IPS DF 6.9 (cell line): ENCODE data around the gene EXOC4.

Source experiments
- DNase-seq: peaks from one replicate; pipeline ENCODE4 v3.0.0-alpha.2; 2013; ENCODE audit warnings: low read depth, low spot score
- H3K27ac ChIP-seq: one replicate; pipeline ENCODE4 v1.5.1; 2013; ENCODE audit warnings: low read length, control low read depth
- H3K27me3 ChIP-seq: 2 replicates; pipeline ENCODE4 v1.6.1; 2013; ENCODE audit warnings: mild to moderate bottlenecking, low read length; ENCODE audit not compliant: control insufficient read depth, insufficient read depth
- H3K36me3 ChIP-seq: 2 replicates; pipeline ENCODE4 v1.6.1; 2013; ENCODE audit warnings: low read length; ENCODE audit not compliant: control insufficient read depth, insufficient read depth
- H3K4me1 ChIP-seq: 2 replicates; pipeline ENCODE4 v1.6.1; 2013; ENCODE audit warnings: low read length; ENCODE audit not compliant: control insufficient read depth, insufficient read depth
- H3K4me3 ChIP-seq: 2 replicates; pipeline ENCODE4 v1.5.1; 2013; ENCODE audit warnings: mild to moderate bottlenecking, low read length
- H3K9me3 ChIP-seq: 2 replicates; pipeline ENCODE4 v1.6.1; 2013; ENCODE audit warnings: low read length, inconsistent platforms; ENCODE audit not compliant: control insufficient read depth, insufficient read depth
- WGBS: extraction: QIAGEN DNeasy Blood & Tissue Kit; methylation state at CpG from one replicate; pipeline ENCODE4 v1.1.7; 2013; ENCODE audit warnings: mixed read lengths, missing lambda C conversion rate; ENCODE audit not compliant: insufficient read length, insufficient coverage; 5-methylcytosine and 5-hydroxymethylcytosine counted together

Gene EXOC4

GRCh38 chr7:133434246-133434865, 181.5 kb downstream of the EXOC4 start:
- Histone ChIP-seq H3K9me3 (no peaks in the 10 kb centered on the region), H3K4me3 (no peak overlapping the region), H3K27ac (no peak overlapping the region), H3K4me1 (no peaks in the 10 kb centered on the region), H3K27me3 (no peaks in the 10 kb centered on the region), H3K36me3 (no peaks in the 10 kb centered on the region)
- DNase-seq, result no peak
- no CpG with 5 or more reads among the region's 3 CpGs for WGBS

- no peaks in the 10 kb centered on the region for H3K27me3 ChIP-seq
- no CpG with 5 or more reads among the region's 3 CpGs for WGBS
- no peaks in the 10 kb centered on the region for H3K36me3 ChIP-seq
- no peak overlapping the region for H3K4me3 ChIP-seq
- H3K4me1 ChIP-seq, result no peaks in the 10 kb centered on the region
- no peak overlapping the region for H3K27ac ChIP-seq
- no peaks in the 10 kb centered on the region for H3K9me3 ChIP-seq
- DNase-seq, result no peak
Measured at GRCh38 chr7:133436014-133436428, 183.1 kb downstream of the EXOC4 start.

DNA sequence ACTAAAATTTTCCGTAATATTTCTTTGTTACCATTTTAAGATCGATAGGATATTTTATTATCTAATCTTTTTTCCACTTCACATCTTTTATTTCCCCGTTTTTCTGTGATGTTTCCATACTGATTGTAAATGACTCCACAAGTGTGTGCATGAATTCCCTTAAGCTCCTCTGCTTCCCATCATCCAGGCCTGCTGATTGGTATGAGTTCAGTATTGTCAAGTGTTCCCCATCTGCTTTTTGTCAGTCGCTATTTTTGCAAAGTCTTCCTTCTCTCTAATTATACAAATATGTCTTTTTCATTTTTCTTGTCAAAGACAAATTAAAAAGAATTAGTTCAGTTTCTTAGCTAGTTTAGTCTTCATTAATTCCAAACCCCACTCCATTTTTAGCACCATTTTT, 184.7 kb downstream of the EXOC4 start:
- no peaks in the 10 kb centered on the region for H3K4me1 ChIP-seq
- no peak overlapping the region for H3K4me3 ChIP-seq
- no peaks in the 10 kb centered on the region for H3K36me3 ChIP-seq
- no peaks in the 10 kb centered on the region for H3K27me3 ChIP-seq
- DNase-seq, result no peak
- 100% methylated on average over 1 of the region's 4 CpGs for WGBS
- H3K27ac ChIP-seq, result no peak overlapping the region
- no peaks in the 10 kb centered on the region for H3K9me3 ChIP-seq

DNA sequence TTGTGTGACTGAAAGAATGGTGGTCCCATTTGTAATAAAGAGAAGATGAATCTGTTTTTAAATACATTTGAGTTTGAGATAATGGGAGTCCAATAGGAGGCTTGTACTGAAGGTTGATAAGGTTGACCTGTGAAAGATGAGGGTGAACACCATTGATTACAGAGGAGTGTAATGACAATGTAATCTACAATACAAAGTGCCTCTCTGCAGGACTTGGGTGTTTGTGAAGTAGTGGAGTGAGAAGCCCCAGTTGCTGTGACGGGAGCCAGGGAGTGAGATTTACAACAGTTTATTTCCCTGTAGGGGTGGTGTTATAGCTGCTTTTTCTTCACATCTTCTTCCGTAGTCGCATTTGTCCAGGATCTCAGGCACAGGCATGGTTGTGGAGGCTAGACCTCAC, 189.9 kb downstream of the EXOC4 start:
- WGBS, result no CpG with 5 or more reads among the region's 3 CpGs
- H3K4me3 ChIP-seq, result no peak overlapping the region
- H3K9me3 ChIP-seq, result no peaks in the 10 kb centered on the region
- no peak overlapping the region for H3K27ac ChIP-seq
- peaks cover 2% of the 10 kb centered on the region; the same call in 1 of the 2 replicates for H3K4me1 ChIP-seq
- DNase-seq, result no peak
- H3K27me3 ChIP-seq, result no peaks in the 10 kb centered on the region
- H3K36me3 ChIP-seq, result no peaks in the 10 kb centered on the region

DNA sequence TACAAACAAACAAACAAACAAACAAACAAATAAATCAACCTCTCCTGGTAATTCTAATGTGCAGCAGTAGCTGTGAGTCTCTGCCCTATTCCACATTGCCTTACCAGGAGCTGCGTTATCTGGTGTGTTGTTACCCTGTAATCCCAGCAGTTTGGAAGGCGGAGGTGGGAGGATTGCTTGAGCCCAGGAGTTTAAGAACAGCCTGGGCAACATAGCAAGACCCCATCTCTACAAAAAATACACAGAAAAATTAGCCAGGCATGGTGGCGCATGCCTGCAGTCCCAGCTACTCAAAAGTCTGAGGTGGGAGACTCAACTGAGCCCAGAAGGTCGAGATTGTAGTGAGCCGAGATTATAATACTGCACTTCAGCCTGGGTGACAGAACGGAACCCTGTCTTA, 192.7 kb downstream of the EXOC4 start:
- H3K27ac ChIP-seq, result no peak overlapping the region
- H3K27me3 ChIP-seq, result no peaks in the 10 kb centered on the region
- no peak for DNase-seq
- H3K4me3 ChIP-seq, result no peak overlapping the region
- no CpG with 5 or more reads among the region's 6 CpGs for WGBS
- H3K4me1 ChIP-seq, result peaks cover 2% of the 10 kb centered on the region; the same call in 1 of the 2 replicates
- H3K9me3 ChIP-seq, result no peaks in the 10 kb centered on the region
- H3K36me3 ChIP-seq, result no peaks in the 10 kb centered on the region

GRCh38 chr7:133448012-133448411, 195.1 kb downstream of the EXOC4 start:
- no peaks in the 10 kb centered on the region for H3K27me3 ChIP-seq
- no CpG with 5 or more reads among the region's 1 CpG for WGBS
- H3K9me3 ChIP-seq, result no peaks in the 10 kb centered on the region
- H3K27ac ChIP-seq, result no peak overlapping the region
- H3K4me3 ChIP-seq, result no peak overlapping the region
- DNase-seq, result no peak
- peaks cover 2% of the 10 kb centered on the region; the same call in 1 of the 2 replicates for H3K4me1 ChIP-seq
- H3K36me3 ChIP-seq, result no peaks in the 10 kb centered on the region

GRCh38 chr7:133452577-133452976, 199.7 kb downstream of the EXOC4 start:
- WGBS, result no CpG with 5 or more reads among the region's 2 CpGs
- H3K27me3 ChIP-seq, result no peaks in the 10 kb centered on the region
- no peaks in the 10 kb centered on the region for H3K9me3 ChIP-seq
- H3K4me3 ChIP-seq, result no peak overlapping the region
- no peaks in the 10 kb centered on the region for H3K36me3 ChIP-seq
- H3K4me1 ChIP-seq, result no peaks in the 10 kb centered on the region
- no peak overlapping the region for H3K27ac ChIP-seq
- DNase-seq, result no peak

DNA sequence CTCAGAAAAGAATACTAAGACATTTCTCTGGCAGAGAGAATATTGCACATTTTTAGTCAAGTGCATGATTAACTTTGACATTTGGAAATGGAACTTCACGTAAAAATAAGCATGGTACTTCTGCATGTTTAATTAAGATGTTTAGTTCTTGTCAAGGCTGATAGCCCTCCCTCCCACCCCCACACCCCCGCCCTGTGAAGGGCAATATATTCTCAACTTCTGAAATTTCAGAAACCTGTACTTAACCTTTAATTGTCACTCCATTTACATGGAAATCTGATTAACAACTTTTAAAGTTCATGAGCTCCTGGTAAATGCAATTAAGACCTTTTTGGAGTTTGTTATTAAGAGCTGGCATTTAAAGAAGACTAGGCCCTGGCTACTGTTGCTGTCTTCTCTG, 205.8 kb downstream of the EXOC4 start:
- Histone ChIP-seq H3K27ac (no peak overlapping the region), H3K4me3 (no peak overlapping the region), H3K4me1 (no peaks in the 10 kb centered on the region), H3K27me3 (no peaks in the 10 kb centered on the region), H3K9me3 (no peaks in the 10 kb centered on the region), H3K36me3 (no peaks in the 10 kb centered on the region)
- WGBS, result no CpG with 5 or more reads among the region's 2 CpGs
- no peak for DNase-seq

- H3K4me1 ChIP-seq, result no peaks in the 10 kb centered on the region
- no CpG with 5 or more reads among the region's 1 CpG for WGBS
- H3K9me3 ChIP-seq, result no peaks in the 10 kb centered on the region
- no peaks in the 10 kb centered on the region for H3K27me3 ChIP-seq
- no peak overlapping the region for H3K4me3 ChIP-seq
- H3K27ac ChIP-seq, result no peak overlapping the region
- DNase-seq, result no peak
- H3K36me3 ChIP-seq, result no peaks in the 10 kb centered on the region
Measured at GRCh38 chr7:133461421-133461820, 208.5 kb downstream of the EXOC4 start.

DNA sequence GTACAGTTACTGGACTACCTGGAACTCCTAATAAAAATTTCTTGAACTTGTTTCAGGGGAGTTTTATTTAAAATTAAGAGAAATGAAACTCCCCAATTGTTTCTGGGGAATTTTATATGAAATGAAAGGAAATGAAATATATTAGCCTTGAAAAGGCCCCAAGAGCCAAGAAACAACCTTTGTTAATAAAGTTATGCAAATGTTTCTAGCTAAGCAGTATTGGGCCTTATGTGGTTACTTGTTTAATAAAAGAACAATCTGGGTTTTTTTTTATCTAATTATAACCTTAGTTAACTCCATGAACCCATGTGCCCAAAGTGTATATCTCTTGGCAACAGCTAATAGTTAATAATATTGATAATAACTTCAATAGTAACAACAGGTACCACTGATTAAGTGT, 222.8 kb downstream of the EXOC4 start:
- H3K27me3 ChIP-seq, result no peaks in the 10 kb centered on the region
- DNase-seq, result no peak
- H3K4me3 ChIP-seq, result no peak overlapping the region
- no peaks in the 10 kb centered on the region for H3K9me3 ChIP-seq
- H3K4me1 ChIP-seq, result no peaks in the 10 kb centered on the region
- H3K27ac ChIP-seq, result no peak overlapping the region
- no peaks in the 10 kb centered on the region for H3K36me3 ChIP-seq

DNA sequence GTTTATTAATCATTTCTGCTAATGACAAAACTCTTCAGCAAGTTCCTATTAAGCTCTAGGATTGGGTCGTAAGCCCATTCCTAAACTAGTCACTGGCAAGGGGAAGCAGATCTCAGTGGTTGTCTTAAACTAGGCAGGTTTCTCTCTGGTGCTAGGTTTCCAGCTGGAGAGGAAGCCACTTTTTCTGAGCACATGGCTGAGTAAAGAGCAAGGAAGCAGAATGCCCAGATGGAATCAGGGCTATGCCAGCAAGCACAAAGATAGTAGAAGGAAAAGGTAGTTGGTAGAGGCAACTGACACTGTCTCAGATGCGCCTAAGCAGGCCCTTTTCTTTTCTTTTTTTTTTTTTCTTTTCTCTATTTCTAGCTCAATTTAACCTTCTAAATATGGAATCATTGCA, 224.9 kb downstream of the EXOC4 start:
- no peaks in the 10 kb centered on the region for H3K9me3 ChIP-seq
- no CpG with 5 or more reads among the region's 2 CpGs for WGBS
- no peak overlapping the region for H3K27ac ChIP-seq
- H3K4me3 ChIP-seq, result no peak overlapping the region
- no peaks in the 10 kb centered on the region for H3K4me1 ChIP-seq
- no peaks in the 10 kb centered on the region for H3K36me3 ChIP-seq
- no peak for DNase-seq
- no peaks in the 10 kb centered on the region for H3K27me3 ChIP-seq
